GM13976 (cell line): ENCODE data around the gene ATXN1.

Source experiments
- DNase-seq: peaks from one replicate; pipeline ENCODE4 v3.0.0; 2012; ENCODE audit warnings: low spot score
- in situ Hi-C: fragments of 300-500 bp; cut with MboI; formaldehyde crosslinking; loops from one replicate; pipeline ENCODE4 v1.12.0; 2022; ENCODE audit warnings: low sequenced_read_pairs, mixed read lengths, inconsistent platforms; ENCODE audit not compliant: unreplicated experiment
- TF ChIP-seq, protein P1 (sequence below): IDR thresholded peaks from 2 replicates; pipeline ENCODE4 v1.5.1; 2012; ENCODE audit warnings: borderline replicate concordance, mild to moderate bottlenecking; ENCODE audit not compliant: insufficient read depth; ENCODE audit errors: extremely low read depth, missing control alignments, control extremely low read depth

ATXN1 gene

GRCh38 chr6:16751251-16751946 lies 9.9 kb downstream of the ATXN1 start:
- no peak for DNase-seq
- TF ChIP-seq, protein P1, sequence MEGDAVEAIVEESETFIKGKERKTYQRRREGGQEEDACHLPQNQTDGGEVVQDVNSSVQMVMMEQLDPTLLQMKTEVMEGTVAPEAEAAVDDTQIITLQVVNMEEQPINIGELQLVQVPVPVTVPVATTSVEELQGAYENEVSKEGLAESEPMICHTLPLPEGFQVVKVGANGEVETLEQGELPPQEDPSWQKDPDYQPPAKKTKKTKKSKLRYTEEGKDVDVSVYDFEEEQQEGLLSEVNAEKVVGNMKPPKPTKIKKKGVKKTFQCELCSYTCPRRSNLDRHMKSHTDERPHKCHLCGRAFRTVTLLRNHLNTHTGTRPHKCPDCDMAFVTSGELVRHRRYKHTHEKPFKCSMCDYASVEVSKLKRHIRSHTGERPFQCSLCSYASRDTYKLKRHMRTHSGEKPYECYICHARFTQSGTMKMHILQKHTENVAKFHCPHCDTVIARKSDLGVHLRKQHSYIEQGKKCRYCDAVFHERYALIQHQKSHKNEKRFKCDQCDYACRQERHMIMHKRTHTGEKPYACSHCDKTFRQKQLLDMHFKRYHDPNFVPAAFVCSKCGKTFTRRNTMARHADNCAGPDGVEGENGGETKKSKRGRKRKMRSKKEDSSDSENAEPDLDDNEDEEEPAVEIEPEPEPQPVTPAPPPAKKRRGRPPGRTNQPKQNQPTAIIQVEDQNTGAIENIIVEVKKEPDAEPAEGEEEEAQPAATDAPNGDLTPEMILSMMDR = no peak
- in situ Hi-C loops = loop anchor here (25.0 kb wide), 1 partner anchor 239 kb away; no protein-coding TSS in a partner anchor

DNA sequence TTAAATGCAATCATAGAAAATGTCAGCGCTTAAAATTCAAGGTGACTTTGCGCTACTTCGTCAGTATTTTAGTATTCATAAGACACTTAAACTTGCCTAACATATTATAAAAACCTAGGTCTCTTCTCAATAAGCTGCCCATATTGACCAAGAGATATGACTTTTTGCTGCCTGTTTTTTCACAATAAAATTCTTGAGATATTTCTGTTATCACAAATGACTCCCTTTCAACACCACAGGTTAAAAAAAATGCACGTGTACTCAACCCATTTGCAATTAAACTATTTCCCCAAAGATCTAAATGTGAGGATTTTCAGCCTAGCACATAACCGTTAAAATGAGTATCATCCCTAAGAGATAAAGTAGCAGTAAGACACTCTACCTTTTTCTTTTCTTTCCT lies 10.7 kb downstream of the ATXN1 start:
- TF ChIP-seq, protein P1 = no peak

GRCh38 chr6:16749516-16750485 lies 11.5 kb downstream of the ATXN1 start:
- in situ Hi-C loops = loop anchor here (25.0 kb wide), 1 partner anchor 238 kb away; no protein-coding TSS in a partner anchor
- TF ChIP-seq, protein P1 = no peak
- no peak for DNase-seq

More for the DNA sequence above, 10.7 kb downstream of the ATXN1 start:
- DNase-seq = no peak
- in situ Hi-C loops = loop anchor here (25.0 kb wide), 1 partner anchor 238 kb away; no protein-coding TSS in a partner anchor

- TF ChIP-seq, protein P1 = no peak
- in situ Hi-C loops = no loop called here
- DNase-seq = no peak
Observed at GRCh38 chr6:16748025-16748319, 13.3 kb downstream of the ATXN1 start.

DNA sequence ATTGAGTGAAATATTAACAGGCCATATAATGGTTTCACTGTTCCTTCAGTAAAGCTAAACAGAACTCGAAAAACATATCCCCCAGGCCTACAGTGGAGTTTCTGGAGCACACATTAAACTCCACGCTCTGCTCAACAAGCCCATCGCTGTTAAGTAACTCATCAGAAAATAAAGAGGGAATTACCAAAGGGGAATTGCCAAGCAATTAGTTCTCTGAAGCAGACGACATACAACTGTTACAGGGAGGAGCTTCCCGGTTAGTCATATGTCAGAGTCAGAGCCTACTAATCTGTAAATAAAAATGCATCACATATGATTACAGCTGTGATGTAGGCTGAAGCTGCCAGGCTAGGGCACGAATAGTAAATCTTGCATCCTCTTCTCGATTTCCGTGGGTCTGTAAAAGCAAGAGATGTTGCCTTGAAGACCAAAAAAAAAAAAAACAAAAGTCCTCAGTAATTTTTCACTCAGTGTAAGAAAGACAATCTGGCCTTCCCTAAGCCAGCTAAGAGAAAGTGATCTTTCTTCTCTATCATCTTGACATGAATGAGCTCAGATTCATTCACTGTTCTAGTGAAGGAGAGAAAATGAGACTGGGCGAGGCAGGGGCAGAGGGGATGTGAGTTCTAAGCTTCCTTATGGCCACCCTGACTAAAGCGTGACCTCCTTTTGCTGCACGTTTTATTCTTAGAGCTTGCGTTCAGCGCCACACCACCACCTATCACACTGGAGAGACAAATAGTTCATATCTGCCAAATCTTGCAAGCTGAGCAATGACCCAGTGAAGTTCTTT lies 13.8 kb downstream of the ATXN1 start:
- DNase-seq = no peak
- TF ChIP-seq, protein P1 = no peak
- in situ Hi-C loops = no loop called here

DNA sequence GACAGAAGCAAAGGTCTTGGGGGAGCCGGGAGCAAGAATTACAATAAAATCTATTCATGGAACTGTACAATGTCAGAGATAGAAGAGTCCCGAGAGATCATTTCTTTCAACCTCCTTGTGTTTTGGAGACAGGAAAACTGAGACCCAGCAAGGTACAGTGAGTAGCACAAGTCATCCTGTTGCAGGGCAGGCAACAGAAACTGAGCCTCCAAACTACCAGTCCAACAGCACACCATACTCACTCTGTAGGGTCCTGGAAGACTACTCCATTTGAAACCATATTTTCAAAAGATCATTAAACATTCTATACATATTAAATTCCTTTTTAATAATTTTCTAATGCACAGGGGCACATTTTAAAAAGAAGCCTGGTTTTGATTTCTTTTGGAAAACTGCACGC lies 14.4 kb downstream of the ATXN1 start:
- no peak for DNase-seq
- in situ Hi-C loops = no loop called here
- TF ChIP-seq, protein P1 = no peak
